Spinal cord (tissue), 10 donors: ENCODE results near the gene CLEC4F. TPM values are rescaled to one million over a fixed set of nuclear protein-coding genes. Genes with fewer than 3 reads are reported as not detected.

Experiments
- DNase-seq, 6 donors: peaks; one replicate each; pipeline versions ENCODE4 v3.0.0 to v3.0.0-alpha.2; 2013 to 2015; ENCODE audit warnings: low spot score in 6 of 6, low read depth in 4 of 6
- H3K27ac ChIP-seq: one replicate; pipeline ENCODE4 v1.5.1; 2013; ENCODE audit warnings: low read depth, low read length, control low read depth
- H3K27me3 ChIP-seq: one replicate; pipeline ENCODE4 v1.6.1; 2013; ENCODE audit warnings: low read length; ENCODE audit not compliant: control insufficient read depth, insufficient read depth
- H3K36me3 ChIP-seq: one replicate; pipeline ENCODE4 v1.6.1; 2013; ENCODE audit warnings: low read length; ENCODE audit not compliant: control insufficient read depth, insufficient read depth
- H3K4me1 ChIP-seq: one replicate; pipeline ENCODE4 v1.6.1; 2013; ENCODE audit warnings: low read length; ENCODE audit not compliant: control insufficient read depth, insufficient read depth
- H3K4me3 ChIP-seq: one replicate; pipeline ENCODE4 v1.5.1; 2013; ENCODE audit warnings: low read depth, low read length, control low read depth
- H3K9me3 ChIP-seq: one replicate; pipeline ENCODE4 v1.6.1; 2013; ENCODE audit warnings: low read length; ENCODE audit not compliant: control insufficient read depth, insufficient read depth
- WGBS: methylation state at CpG from one replicate; pipeline ENCODE4 v1.1.5; 2013; ENCODE audit warnings: missing lambda C conversion rate; ENCODE audit not compliant: insufficient coverage; 5-methylcytosine and 5-hydroxymethylcytosine counted together
- polyA plus RNA-seq, 2 donors: library from polyadenylated mRNA; unstranded; fragments of 120-200 nt; gene quantifications; one replicate each; pipeline ENCODE4 v1.2.1, GENCODE V29; 2013; ENCODE audit not compliant: insufficient read length in 2 of 2
- total RNA-seq, 2 donors: library from RNA; depleted of rRNA in 1 of 2; stranded (reverse); fragments of 120-200 nt in 1 of 2; fragments of >200 nt in 1 of 2; gene quantifications; one replicate each; pipeline versions ENCODE4 v1.2.3 to v1.2.4, GENCODE V29; 2013 to 2014
- donor health status: healthy.

The CLEC4F gene
- total and polyA plus RNA-seq, 4 donors, result not detected

- H3K4me1 ChIP-seq, result peaks cover 4% of the 10 kb centered on the region
- no peak overlapping the region for H3K4me3 ChIP-seq
- H3K9me3 ChIP-seq, result no peaks in the 10 kb centered on the region
- 63% methylated on average over 1 of the region's 4 CpGs for WGBS
- H3K27me3 ChIP-seq, result peaks cover 20% of the 10 kb centered on the region
- H3K27ac ChIP-seq, result no peak overlapping the region
- DNase-seq, result no peak
- H3K36me3 ChIP-seq, result no peaks in the 10 kb centered on the region
These were observed 25.0 kb downstream of the CLEC4F start for GRCh38 chr2:70795164-70795995.

GRCh38 chr2:70793450-70793849, 26.9 kb downstream of the CLEC4F start:
- Histone ChIP-seq H3K9me3 (no peaks in the 10 kb centered on the region), H3K36me3 (no peaks in the 10 kb centered on the region), H3K4me1 (peaks cover 15% of the 10 kb centered on the region), H3K4me3 (no peak overlapping the region), H3K27me3 (peaks cover 36% of the 10 kb centered on the region), H3K27ac (no peak overlapping the region)
- DNase-seq, result no peak
- WGBS, result no CpG with 5 or more reads among the region's 2 CpGs

- Histone ChIP-seq H3K27ac (no peak within 1 kb of the TSS), H3K27me3 (peaks cover 50% of the 10 kb centered on the region), H3K9me3 (no peaks in the 10 kb centered on the region), H3K4me1 (peaks cover 15% of the 10 kb centered on the region), H3K4me3 (peak within 1 kb of the TSS; percentile 24), H3K36me3 (no peaks in the 10 kb centered on the region)
- WGBS, result under 1% methylated on average over 67 of the region's 69 CpGs
- DNase-seq, result no peak
These were observed 30.1 kb downstream of the CLEC4F start, which contains the start of gene FIGLA for GRCh38 chr2:70790136-70790828. TSS of gene FIGLA (minus strand) at chr2:70790643. CDS start at chr2:70790638, 5 bp downstream.

- Histone ChIP-seq H3K4me1 (peaks cover 15% of the 10 kb centered on the region), H3K9me3 (no peaks in the 10 kb centered on the region), H3K36me3 (no peaks in the 10 kb centered on the region), H3K27ac (no peak overlapping the region), H3K27me3 (peaks cover 50% of the 10 kb centered on the region), H3K4me3 (peak overlapping the region; percentile 24)
- 4% methylated on average over 26 of the region's 33 CpGs for WGBS
- DNase-seq, result peak in 5 of 6 donors; percentile 52 to 93 (median 64)
These were observed 30.9 kb downstream of the CLEC4F start for GRCh38 chr2:70789304-70790135.

GRCh38 chr2:70785137-70785911, 35.1 kb downstream of the CLEC4F start:
- no peaks in the 10 kb centered on the region for H3K36me3 ChIP-seq
- 0% methylated on average over 1 of the region's 7 CpGs for WGBS
- H3K27ac ChIP-seq, result no peak overlapping the region
- H3K4me1 ChIP-seq, result peaks cover 10% of the 10 kb centered on the region
- H3K9me3 ChIP-seq, result no peaks in the 10 kb centered on the region
- H3K4me3 ChIP-seq, result no peak overlapping the region
- peaks cover 29% of the 10 kb centered on the region for H3K27me3 ChIP-seq
- peak in 4 of 6 donors; percentile 46 to 87 (median 60) for DNase-seq

- Histone ChIP-seq H3K9me3 (no peaks in the 10 kb centered on the region), H3K4me1 (peaks cover under 1% of the 10 kb centered on the region), H3K27me3 (peaks cover 19% of the 10 kb centered on the region), H3K27ac (no peak overlapping the region), H3K36me3 (no peaks in the 10 kb centered on the region), H3K4me3 (no peak overlapping the region)
- WGBS, result 88% methylated on average over 1 of the region's 2 CpGs
- no peak for DNase-seq
These were observed 36.1 kb downstream of the CLEC4F start for GRCh38 chr2:70784320-70784719.

GRCh38 chr2:70779911-70780545, 40.4 kb downstream of the CLEC4F start:
- H3K27me3 ChIP-seq, result peaks cover 2% of the 10 kb centered on the region
- no peaks in the 10 kb centered on the region for H3K36me3 ChIP-seq
- H3K27ac ChIP-seq, result no peak overlapping the region
- no peak for DNase-seq
- H3K4me1 ChIP-seq, result no peaks in the 10 kb centered on the region
- 81% methylated on average over 6 of the region's 8 CpGs for WGBS
- H3K9me3 ChIP-seq, result no peaks in the 10 kb centered on the region
- H3K4me3 ChIP-seq, result no peak overlapping the region

- H3K4me1 ChIP-seq, result no peaks in the 10 kb centered on the region
- H3K27ac ChIP-seq, result no peak overlapping the region
- H3K4me3 ChIP-seq, result no peak overlapping the region
- 83% methylated on average over 1 of the region's 3 CpGs for WGBS
- H3K36me3 ChIP-seq, result no peaks in the 10 kb centered on the region
- H3K27me3 ChIP-seq, result peaks cover 2% of the 10 kb centered on the region
- no peak for DNase-seq
- H3K9me3 ChIP-seq, result no peaks in the 10 kb centered on the region
These were observed 40.9 kb downstream of the CLEC4F start for GRCh38 chr2:70779491-70779890.
